Heart right ventricle (tissue), 16 donors: ENCODE results near the gene CARD9. TPM values are rescaled to one million over a fixed set of nuclear protein-coding genes. Genes with fewer than 3 reads are reported as not detected.

Experiments
- ATAC-seq, 8 donors: fragments of 200-7000 bp; cut with Tn5 transposase; one replicate each; pipeline ENCODE4 v1.9.1; 2020; ENCODE audit warnings: mild to moderate bottlenecking in 8 of 8, moderate library complexity in 8 of 8, moderate number of reproducible peaks in 1 of 8
- DNase-seq, 2 donors: peaks; one replicate each; pipeline ENCODE4 v3.0.0-alpha.2; 2020
- H3K27ac ChIP-seq, 10 donors: fragments of 200-600 bp; sonication (generic) in 2 of 10; one replicate each; pipeline versions ENCODE4 v1.5.0 to v1.8.0; 2020 to 2022; ENCODE audit warnings: mild to moderate bottlenecking in 3 of 10
- H3K27me3 ChIP-seq, 7 donors: fragments of 200-600 bp; one replicate each; pipeline ENCODE4 v1.8.0; 2021 to 2022; ENCODE audit warnings: mild to moderate bottlenecking in 2 of 7
- H3K36me3 ChIP-seq, 9 donors: fragments of 200-600 bp; sonication (generic) in 1 of 9; one replicate each; pipeline versions ENCODE4 v1.5.0 to v1.8.0; 2020 to 2022; ENCODE audit warnings: mild to moderate bottlenecking in 2 of 9
- H3K4me1 ChIP-seq, 9 donors: fragments of 200-600 bp; sonication (generic) in 1 of 9; one replicate each; pipeline versions ENCODE4 v1.5.0 to v1.8.0; 2020 to 2022; ENCODE audit warnings: mild to moderate bottlenecking in 4 of 9
- H3K4me3 ChIP-seq, 10 donors: fragments of 200-600 bp; sonication (generic) in 2 of 10; one replicate each; pipeline versions ENCODE4 v1.5.0 to v1.8.0; 2020 to 2022; ENCODE audit warnings: mild to moderate bottlenecking in 7 of 10, moderate library complexity in 2 of 10
- H3K9me3 ChIP-seq, 11 donors: fragments of 200-600 bp in 10 of 11; sonication (generic) in 2 of 11; one replicate each; pipeline versions ENCODE4 v1.5.0 to v1.8.0; 2013 to 2022; ENCODE audit warnings: mild to moderate bottlenecking in 2 of 11, control low read depth in 1 of 11, moderate library complexity in 1 of 11
- WGBS, 2 donors: extraction: QIAGEN DNeasy Blood & Tissue Kit; methylation state at CpG; one replicate each; pipeline ENCODE4 v1.1.7; 2013; ENCODE audit warnings: inconsistent platforms in 1 of 2; 5-methylcytosine and 5-hydroxymethylcytosine counted together
- intact Hi-C, 10 donors: fragments of 100-400 bp; cut with DNase I; formaldehyde crosslinking; loops; one replicate each; pipeline versions ENCODE4 v1.11.1 to v1.14.2; 2022
- polyA plus RNA-seq, 2 donors: library from polyadenylated mRNA; stranded (reverse); fragments of 200-250 nt; gene quantifications; one replicate each; pipeline ENCODE4 v1.2.3, GENCODE V29; 2013
- total RNA-seq, 10 donors: library from RNA; stranded (reverse); fragmentation: NEBNext Ultra II Directional in 3 of 10; extraction: Animal tissue kit (Norgen Biotek cat#: 25700) in 3 of 10; gene quantifications; one replicate each; pipeline versions ENCODE4 v1.2.1 to v1.2.4, GENCODE V29; 2021 to 2023
- TF ChIP-seq, protein P1 (sequence below), 9 donors: fragments of 200-600 bp; sonication (generic) in 2 of 9; IDR thresholded peaks; one replicate each; pipeline versions ENCODE4 v1.5.0 to v1.8.0; 2021 to 2022; ENCODE audit warnings: antibody characterized with exemption in 9 of 9, mild to moderate bottlenecking in 5 of 9, moderate library complexity in 1 of 9
- donor health status: Arrhythmogenic right ventricular cardiomyopathy.
- donor health status: ischemic (EF 13 %, LVEDD 7.1; RV severe dilation, severe dysfunction).
- donor health status: healthy with polysubstance abuse.
- donor health status: DM: no; HTN: yes; CAD: no.
- donor health status: DM: no; HTN: no; CAD: no.
- donor health status: ischemic (EF 25% LVEDD 6.9; RV normal size, moderate dysfunction).
- donor health status: ischemic (EF 25% LVEDD 5.7; RV mildly dilated, moderate dysfunction).
- donor health status: healthy.
- donor health status: DM: yes; HTN: yes; CAD: no.
- donor health status: Ischemic cardiomyopathy.
- donor health status: ischemic (EF 35%, LVEDD 5.7; RV mildly dilated, moderate dysfunction).
- donor health status: nonischemic (EF 11% LVEDD 7.7; RV severe dilation, severe dysfunction).
- donor health status: DM: yes; HTN: yes; CAD: no.
- donor health status: PGD.
- donor health status: ischemic (EF 29% LVEDD 5.4; RV normal size, mild dysfunction).
- donor health status: nonischemic (EF 23%, LVEDD 6.1; RV moderate dilation, normal function).

The CARD9 gene
- total and polyA plus RNA-seq, 12 donors: 0.21 to 2.0 (median 1.1) TPM; not detected in 1

DNA sequence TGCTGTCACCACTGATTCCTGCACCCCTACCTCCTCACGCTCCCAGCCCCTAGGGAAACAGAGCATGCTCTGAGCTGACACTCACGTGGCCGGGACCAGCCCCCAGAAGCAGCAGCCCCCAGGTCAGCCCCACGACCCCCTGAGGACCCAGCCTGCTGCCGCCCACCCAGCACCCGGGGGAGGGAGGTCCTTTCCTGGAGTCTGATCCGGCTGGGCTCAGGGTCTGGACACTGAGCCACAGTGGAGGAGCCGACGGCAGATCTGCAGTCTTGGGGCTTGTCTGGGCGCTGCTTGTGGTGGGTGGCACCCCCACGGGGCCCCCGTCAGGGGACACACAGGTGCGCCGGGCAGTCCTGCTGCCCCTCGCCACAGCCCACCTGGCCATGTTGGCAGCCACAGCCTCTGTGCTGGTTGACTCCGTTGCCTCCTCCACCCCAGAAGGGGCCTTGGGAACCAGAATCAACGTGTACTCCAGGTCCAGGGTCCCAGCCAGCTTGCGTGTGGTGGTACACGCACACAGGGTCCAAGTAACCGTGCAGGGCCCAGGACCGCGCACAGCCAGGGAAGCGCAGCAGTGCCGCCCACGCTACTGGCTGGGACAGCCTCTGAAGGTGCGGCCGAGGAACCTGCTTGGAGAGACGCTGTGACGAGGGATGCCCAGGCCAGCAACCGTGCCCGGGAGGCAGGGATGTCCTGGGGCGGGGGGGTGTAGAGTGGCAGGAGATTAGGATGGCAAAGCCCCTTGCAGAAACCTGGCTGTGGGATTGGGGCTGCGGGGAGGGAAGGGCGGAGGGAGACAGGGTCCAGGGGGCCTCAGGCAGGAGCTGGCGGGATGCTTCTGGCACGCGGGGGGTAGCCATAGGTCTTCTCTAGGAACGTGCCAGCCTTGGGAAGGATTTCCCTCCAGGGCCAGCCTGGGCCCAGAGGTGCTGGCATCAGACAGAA lies 13.4 kb downstream of the CARD9 start:
- WGBS, 2 donors: 82 to 87% methylated on average over 35 to 38 of the region's 38 CpGs
- no peak for DNase-seq
- Histone ChIP-seq H3K4me1 (peaks cover 13 to 57% (median 37%) of the 10 kb centered on the region in 9 donors), H3K27me3 (no peaks in the 10 kb centered on the region), H3K9me3 (no peaks in the 10 kb centered on the region), H3K27ac (peak overlapping the region in 2 of 10 donors; percentile 98 to 100), H3K36me3 (peaks cover 0 to 44% (median 0%) of the 10 kb centered on the region in 9 donors), H3K4me3 (no peak overlapping the region)
- ATAC-seq: no peak
- TF ChIP-seq, protein P1, sequence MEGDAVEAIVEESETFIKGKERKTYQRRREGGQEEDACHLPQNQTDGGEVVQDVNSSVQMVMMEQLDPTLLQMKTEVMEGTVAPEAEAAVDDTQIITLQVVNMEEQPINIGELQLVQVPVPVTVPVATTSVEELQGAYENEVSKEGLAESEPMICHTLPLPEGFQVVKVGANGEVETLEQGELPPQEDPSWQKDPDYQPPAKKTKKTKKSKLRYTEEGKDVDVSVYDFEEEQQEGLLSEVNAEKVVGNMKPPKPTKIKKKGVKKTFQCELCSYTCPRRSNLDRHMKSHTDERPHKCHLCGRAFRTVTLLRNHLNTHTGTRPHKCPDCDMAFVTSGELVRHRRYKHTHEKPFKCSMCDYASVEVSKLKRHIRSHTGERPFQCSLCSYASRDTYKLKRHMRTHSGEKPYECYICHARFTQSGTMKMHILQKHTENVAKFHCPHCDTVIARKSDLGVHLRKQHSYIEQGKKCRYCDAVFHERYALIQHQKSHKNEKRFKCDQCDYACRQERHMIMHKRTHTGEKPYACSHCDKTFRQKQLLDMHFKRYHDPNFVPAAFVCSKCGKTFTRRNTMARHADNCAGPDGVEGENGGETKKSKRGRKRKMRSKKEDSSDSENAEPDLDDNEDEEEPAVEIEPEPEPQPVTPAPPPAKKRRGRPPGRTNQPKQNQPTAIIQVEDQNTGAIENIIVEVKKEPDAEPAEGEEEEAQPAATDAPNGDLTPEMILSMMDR (IDR thresholded peaks at IDR 0.05): no peak
- intact Hi-C loops: loop anchor here in 1 of 10 donors (5.0 kb wide), 1 partner anchor 33 kb away; the partner anchor contains the start of gene GPSM1

DNA sequence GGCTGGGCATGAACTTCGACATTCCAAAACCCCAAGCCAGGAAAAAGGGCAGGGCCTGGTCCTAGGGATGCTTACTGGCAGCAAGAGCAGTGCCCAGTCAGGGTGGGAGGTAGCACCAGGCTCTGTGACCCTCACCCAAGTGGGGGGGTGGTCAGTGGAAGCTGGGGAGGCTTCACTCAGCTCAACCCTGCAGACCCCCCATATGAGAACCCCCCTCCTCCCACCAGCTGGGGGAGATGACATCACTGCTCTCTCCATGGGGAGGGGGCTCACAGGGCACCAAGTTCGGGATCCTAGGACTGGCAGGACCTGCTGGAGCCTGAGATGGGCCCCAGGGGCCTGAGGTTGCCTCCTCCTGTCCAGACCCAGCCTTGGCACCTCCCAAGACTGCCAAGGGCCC lies 14.6 kb downstream of the CARD9 start:
- H3K4me1 ChIP-seq: peaks cover 13 to 59% (median 35%) of the 10 kb centered on the region in 9 donors
- no peak for DNase-seq
- no peaks in the 10 kb centered on the region for H3K27me3 ChIP-seq
- no peak for ATAC-seq
- 54 to 65% methylated on average over 2 of the region's 2 CpGs for WGBS, 2 donors
- peaks cover 0 to 44% (median 0%) of the 10 kb centered on the region in 9 donors for H3K36me3 ChIP-seq
- H3K9me3 ChIP-seq: no peaks in the 10 kb centered on the region
- H3K4me3 ChIP-seq: no peak overlapping the region
- intact Hi-C loops: no loop called here
- TF ChIP-seq, protein P1 (IDR thresholded peaks at IDR 0.05): no peak
- H3K27ac ChIP-seq: peak overlapping the region in 1 of 10 donors; percentile 36

DNA sequence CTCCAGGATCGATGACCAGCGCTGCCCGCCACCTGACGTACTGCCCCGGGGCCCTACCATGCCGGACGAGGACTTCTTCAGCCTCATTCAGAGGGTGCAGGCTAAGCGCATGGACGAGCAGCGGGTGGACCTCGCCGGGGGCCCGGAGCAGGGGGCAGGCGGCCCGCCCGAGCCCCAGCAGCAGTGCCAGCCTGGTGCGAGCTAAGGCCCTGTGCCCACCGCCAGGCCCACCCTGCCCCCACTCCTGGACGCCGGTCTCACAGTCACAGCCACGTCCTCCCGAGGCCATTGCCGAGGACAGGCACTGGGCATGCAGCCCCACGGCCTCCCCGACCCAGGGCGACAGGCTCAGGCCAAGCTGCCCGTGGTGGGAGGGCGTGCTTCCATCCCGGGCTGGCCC lies 15.5 kb downstream of the CARD9 start:
- ATAC-seq (no peak), DNase-seq (no peak)
- Histone ChIP-seq H3K4me3 (no peak overlapping the region), H3K4me1 (peaks cover 13 to 63% (median 36%) of the 10 kb centered on the region in 9 donors), H3K9me3 (no peaks in the 10 kb centered on the region), H3K36me3 (peaks cover 0 to 44% (median 0%) of the 10 kb centered on the region in 9 donors), H3K27me3 (no peaks in the 10 kb centered on the region), H3K27ac (no peak overlapping the region)
- TF ChIP-seq, protein P1 (IDR thresholded peaks at IDR 0.05): no peak
- WGBS, 2 donors: 83 to 87% methylated on average over 28 to 29 of the region's 29 CpGs
- intact Hi-C loops: no loop called here

DNA sequence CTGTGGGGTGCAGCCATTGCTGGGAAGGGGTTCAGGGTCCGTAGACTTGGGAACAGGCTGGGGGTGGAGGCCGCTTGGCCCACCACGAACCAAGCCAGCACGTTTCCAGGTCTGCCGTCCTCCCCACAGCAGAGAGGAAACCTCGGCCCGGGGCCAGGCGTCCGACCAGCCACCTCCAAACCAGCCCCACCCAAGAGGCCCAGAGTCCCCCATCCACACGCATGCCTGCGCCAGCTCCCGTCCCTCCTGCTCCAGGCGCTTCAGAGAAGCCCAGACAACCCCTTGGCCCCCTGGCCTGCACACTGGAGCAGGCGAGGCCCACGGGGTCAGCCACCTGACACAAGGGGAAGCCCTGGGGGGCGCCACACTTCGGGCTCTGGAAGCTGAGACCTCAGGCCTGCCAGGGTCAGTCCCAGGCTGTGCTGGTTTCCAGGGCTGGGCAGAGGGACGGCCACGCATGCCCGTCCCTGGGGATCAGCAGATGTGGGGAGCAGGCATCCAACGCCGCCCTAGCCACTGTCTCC lies 16.2 kb downstream of the CARD9 start:
- Histone ChIP-seq H3K9me3 (no peaks in the 10 kb centered on the region), H3K4me1 (peaks cover 9 to 60% (median 34%) of the 10 kb centered on the region in 9 donors), H3K27ac (no peak overlapping the region), H3K4me3 (no peak overlapping the region), H3K27me3 (no peaks in the 10 kb centered on the region), H3K36me3 (peaks cover 0 to 44% (median 0%) of the 10 kb centered on the region in 9 donors)
- ATAC-seq: no peak
- intact Hi-C loops: no loop called here
- TF ChIP-seq, protein P1 (IDR thresholded peaks at IDR 0.05): no peak
- 82 to 85% methylated on average over 22 of the region's 22 CpGs for WGBS, 2 donors
- DNase-seq: no peak
